Measurements from ENCODE around the gene SLC22A13.

GRCh38 chr3:38260474-38260873, 5.1 kb upstream of the SLC22A13 start:
- TF ChIP-seq CTCF (IDR thresholded peaks at IDR 0.05) = no peak
- no peak for TF ChIP-seq POLR2A (IDR thresholded peaks at IDR 0.05)
